HepG2 (cell line): Measurements from ENCODE around the gene VPS9D1.

ENCODE experiments used
- JUND ChIP-seq: sonication (generic); formaldehyde crosslinking; IDR thresholded peaks from 2 replicates; pipeline ENCODE4 v1.8.0; 2022; ENCODE audit warnings: mild to moderate bottlenecking, missing genetic modification reagents
- MED1 ChIP-seq: sonication (generic); formaldehyde crosslinking; IDR thresholded peaks from 2 replicates; pipeline ENCODE4 v1.4.0; 2020; ENCODE audit warnings: missing genetic modification reagents
- TF ChIP-seq, protein P1 (sequence below): IDR thresholded peaks from 2 replicates; pipeline ENCODE4 v1.6.1; 2012; ENCODE audit warnings: low read length, improper control_type of control experiment
- TF ChIP-seq, protein P2 (sequence below): sonication (generic); formaldehyde crosslinking; IDR thresholded peaks from 2 replicates; pipeline ENCODE4 v1.8.1; 2023; ENCODE audit warnings: missing genetic modification reagents, inconsistent platforms, borderline replicate concordance

DNA sequence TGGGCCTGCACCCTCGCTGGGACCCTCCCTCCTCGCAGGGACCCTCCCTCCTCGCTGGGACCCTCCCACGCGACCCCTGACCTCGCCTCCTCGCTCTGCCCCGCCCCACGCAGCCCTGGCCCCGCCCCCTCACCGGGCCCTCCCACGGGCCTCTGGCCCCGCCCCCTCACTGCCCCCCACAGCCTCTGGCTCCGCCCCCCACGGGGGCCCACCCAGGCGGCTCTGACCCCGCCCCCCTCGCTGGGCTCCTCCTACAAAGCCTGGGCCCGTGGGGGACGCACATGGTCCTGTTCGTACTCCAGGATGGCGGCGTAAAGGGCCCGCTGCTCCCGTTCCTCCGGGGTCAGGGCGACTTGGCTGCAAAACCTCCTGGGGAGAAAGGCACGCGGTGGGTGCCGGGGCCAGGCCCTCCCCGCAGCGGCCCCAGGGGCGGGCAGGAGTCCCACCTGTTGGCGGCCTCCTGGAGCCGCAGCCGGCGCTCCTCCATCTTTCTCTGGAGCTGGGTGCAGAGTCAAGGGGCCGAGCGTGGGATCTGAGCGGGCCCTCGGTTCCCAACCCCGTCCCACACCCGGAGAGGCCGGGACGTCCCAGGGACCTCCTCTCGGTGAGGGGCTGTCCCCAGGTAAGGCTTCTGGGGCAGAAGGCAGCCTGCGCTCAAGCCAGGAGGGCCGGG is 9.0 kb downstream of the VPS9D1 start:
- TF ChIP-seq JUND = no peak
- TF ChIP-seq, protein P1, sequence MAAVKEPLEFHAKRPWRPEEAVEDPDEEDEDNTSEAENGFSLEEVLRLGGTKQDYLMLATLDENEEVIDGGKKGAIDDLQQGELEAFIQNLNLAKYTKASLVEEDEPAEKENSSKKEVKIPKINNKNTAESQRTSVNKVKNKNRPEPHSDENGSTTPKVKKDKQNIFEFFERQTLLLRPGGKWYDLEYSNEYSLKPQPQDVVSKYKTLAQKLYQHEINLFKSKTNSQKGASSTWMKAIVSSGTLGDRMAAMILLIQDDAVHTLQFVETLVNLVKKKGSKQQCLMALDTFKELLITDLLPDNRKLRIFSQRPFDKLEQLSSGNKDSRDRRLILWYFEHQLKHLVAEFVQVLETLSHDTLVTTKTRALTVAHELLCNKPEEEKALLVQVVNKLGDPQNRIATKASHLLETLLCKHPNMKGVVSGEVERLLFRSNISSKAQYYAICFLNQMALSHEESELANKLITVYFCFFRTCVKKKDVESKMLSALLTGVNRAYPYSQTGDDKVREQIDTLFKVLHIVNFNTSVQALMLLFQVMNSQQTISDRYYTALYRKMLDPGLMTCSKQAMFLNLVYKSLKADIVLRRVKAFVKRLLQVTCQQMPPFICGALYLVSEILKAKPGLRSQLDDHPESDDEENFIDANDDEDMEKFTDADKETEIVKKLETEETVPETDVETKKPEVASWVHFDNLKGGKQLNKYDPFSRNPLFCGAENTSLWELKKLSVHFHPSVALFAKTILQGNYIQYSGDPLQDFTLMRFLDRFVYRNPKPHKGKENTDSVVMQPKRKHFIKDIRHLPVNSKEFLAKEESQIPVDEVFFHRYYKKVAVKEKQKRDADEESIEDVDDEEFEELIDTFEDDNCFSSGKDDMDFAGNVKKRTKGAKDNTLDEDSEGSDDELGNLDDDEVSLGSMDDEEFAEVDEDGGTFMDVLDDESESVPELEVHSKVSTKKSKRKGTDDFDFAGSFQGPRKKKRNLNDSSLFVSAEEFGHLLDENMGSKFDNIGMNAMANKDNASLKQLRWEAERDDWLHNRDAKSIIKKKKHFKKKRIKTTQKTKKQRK = no peak
- TF ChIP-seq, protein P2, sequence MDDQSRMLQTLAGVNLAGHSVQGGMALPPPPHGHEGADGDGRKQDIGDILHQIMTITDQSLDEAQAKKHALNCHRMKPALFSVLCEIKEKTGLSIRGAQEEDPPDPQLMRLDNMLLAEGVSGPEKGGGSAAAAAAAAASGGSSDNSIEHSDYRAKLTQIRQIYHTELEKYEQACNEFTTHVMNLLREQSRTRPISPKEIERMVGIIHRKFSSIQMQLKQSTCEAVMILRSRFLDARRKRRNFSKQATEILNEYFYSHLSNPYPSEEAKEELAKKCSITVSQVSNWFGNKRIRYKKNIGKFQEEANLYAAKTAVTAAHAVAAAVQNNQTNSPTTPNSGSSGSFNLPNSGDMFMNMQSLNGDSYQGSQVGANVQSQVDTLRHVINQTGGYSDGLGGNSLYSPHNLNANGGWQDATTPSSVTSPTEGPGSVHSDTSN (CRISPR knock-in tag) = no peak
- TF ChIP-seq MED1 (CRISPR knock-in tag) = no peak
